Measurements from ENCODE around the gene SMYD3.

DNA sequence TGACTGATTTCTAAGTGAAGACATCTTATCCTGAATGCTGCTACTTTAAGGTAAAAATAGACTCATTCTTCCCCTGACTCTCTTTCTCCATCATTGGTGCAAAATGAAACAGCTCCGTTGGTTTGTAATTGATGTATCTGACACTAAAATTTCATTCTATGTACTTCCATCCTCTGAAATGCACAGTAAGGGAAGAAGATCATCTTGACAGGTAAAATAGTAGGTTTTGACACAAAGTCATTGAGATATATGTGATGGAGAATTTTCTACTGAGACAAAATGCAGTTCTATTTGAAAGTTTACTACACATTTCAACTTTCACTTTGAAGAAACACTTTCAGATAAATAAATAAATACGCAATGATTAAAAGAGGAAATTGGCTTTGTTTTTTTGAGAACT lies 348.9 kb downstream of the SMYD3 start:
- TF ChIP-seq, protein P1, sequence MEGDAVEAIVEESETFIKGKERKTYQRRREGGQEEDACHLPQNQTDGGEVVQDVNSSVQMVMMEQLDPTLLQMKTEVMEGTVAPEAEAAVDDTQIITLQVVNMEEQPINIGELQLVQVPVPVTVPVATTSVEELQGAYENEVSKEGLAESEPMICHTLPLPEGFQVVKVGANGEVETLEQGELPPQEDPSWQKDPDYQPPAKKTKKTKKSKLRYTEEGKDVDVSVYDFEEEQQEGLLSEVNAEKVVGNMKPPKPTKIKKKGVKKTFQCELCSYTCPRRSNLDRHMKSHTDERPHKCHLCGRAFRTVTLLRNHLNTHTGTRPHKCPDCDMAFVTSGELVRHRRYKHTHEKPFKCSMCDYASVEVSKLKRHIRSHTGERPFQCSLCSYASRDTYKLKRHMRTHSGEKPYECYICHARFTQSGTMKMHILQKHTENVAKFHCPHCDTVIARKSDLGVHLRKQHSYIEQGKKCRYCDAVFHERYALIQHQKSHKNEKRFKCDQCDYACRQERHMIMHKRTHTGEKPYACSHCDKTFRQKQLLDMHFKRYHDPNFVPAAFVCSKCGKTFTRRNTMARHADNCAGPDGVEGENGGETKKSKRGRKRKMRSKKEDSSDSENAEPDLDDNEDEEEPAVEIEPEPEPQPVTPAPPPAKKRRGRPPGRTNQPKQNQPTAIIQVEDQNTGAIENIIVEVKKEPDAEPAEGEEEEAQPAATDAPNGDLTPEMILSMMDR (IDR thresholded peaks at IDR 0.05) = no peak
- TF ChIP-seq POLR2A (IDR thresholded peaks at IDR 0.05) = no peak
